Transverse colon (tissue), 4 donors: ENCODE results near the gene CYP8B1. TPM values are rescaled to one million over a fixed set of nuclear protein-coding genes. Genes with fewer than 3 reads are reported as not detected.

Experiments used
- DNase-seq: peaks from one replicate; pipeline ENCODE4 v3.0.0-alpha.2; 2019
- H3K27ac ChIP-seq, 4 donors: fragments of 200-600 bp; sonication (generic); 2 replicates each; pipeline ENCODE4 v1.5.1; 2016 to 2018; ENCODE audit warnings: inconsistent platforms in 4 of 4
- H3K27me3 ChIP-seq: fragments of 200-600 bp; sonication (generic); 2 replicates; pipeline ENCODE4 v1.5.1; 2017; ENCODE audit warnings: inconsistent platforms
- H3K36me3 ChIP-seq, 4 donors: fragments of 200-600 bp; sonication (generic); 2 replicates each; pipeline ENCODE4 v1.5.1; 2017 to 2019; ENCODE audit warnings: inconsistent platforms in 4 of 4
- H3K4me1 ChIP-seq, 4 donors: fragments of 200-600 bp; sonication (generic); 2 replicates each; pipeline ENCODE4 v1.5.1; 2017 to 2020; ENCODE audit warnings: inconsistent platforms in 4 of 4
- H3K4me3 ChIP-seq, 4 donors: fragments of 200-600 bp; sonication (generic); 1 replicate in 1 of 4; 2 replicates in 3 of 4; pipeline versions ENCODE4 v1.5.1 to v1.6.1; 2017 to 2019; ENCODE audit warnings: inconsistent platforms in 4 of 4
- H3K9me3 ChIP-seq, 2 donors: fragments of 200-600 bp; sonication (generic); 2 replicates each; pipeline ENCODE4 v1.5.1; 2017 to 2019; ENCODE audit warnings: inconsistent platforms in 2 of 2
- CTCF ChIP-seq, 5 experiments: fragments of 200-600 bp in 3 of 5; fragments of 450-650 bp in 2 of 5; sonication (generic) in 3 of 5; IDR thresholded peaks; 1 replicate in 2 of 5; 2 replicates in 3 of 5; pipeline ENCODE4 v1.5.1; 2016 to 2017; ENCODE audit warnings: antibody characterized with exemption in 5 of 5, inconsistent platforms in 3 of 5, mild to moderate bottlenecking in 2 of 5, moderate library complexity in 1 of 5
- EP300 ChIP-seq: sonication (generic); formaldehyde crosslinking; IDR thresholded peaks from one replicate; pipeline ENCODE4 v1.6.1; 2017; ENCODE audit warnings: antibody characterized with exemption, low read depth
- POLR2A ChIP-seq: fragments of 450-650 bp; IDR thresholded peaks from one replicate; pipeline ENCODE4 v1.6.1; 2016; ENCODE audit warnings: antibody characterized with exemption, mild to moderate bottlenecking, moderate library complexity
- POLR2AphosphoS5 ChIP-seq, 3 donors: sonication (generic); formaldehyde crosslinking; IDR thresholded peaks; one replicate each; pipeline ENCODE4 v1.6.1; 2016; ENCODE audit warnings: antibody characterized with exemption in 3 of 3
- WGBS, 2 donors: methylation state at CpG; one replicate each; pipeline ENCODE4 v1.1.5; 2018; ENCODE audit warnings: low coverage in 1 of 2; 5-methylcytosine and 5-hydroxymethylcytosine counted together
- in situ Hi-C, 4 donors: fragments of 200-750 bp; cut with MboI; loops; one replicate each; pipeline versions ENCODE4 v1.15.0 to v1.15.1; 2017; ENCODE audit warnings: low sequenced_read_pairs in 3 of 4, low pct_ligation_motif_present in 1 of 4, low pct_unique_long_range_greater_than_20kb in 1 of 4
- intact Hi-C: fragments of 100-400 bp; cut with DNase I; formaldehyde crosslinking; loops from one replicate; pipeline ENCODE4 v1.15.1; 2023; ENCODE audit warnings: low total_unique reads
- total RNA-seq, 4 donors: library from RNA; depleted of rRNA; stranded (reverse); fragments of >200 nt; gene quantifications; one replicate each; pipeline ENCODE4 v1.1.0, GENCODE V29; 2016

The CYP8B1 gene
- total RNA-seq, 4 donors from 2014 or later: not detected

DNA sequence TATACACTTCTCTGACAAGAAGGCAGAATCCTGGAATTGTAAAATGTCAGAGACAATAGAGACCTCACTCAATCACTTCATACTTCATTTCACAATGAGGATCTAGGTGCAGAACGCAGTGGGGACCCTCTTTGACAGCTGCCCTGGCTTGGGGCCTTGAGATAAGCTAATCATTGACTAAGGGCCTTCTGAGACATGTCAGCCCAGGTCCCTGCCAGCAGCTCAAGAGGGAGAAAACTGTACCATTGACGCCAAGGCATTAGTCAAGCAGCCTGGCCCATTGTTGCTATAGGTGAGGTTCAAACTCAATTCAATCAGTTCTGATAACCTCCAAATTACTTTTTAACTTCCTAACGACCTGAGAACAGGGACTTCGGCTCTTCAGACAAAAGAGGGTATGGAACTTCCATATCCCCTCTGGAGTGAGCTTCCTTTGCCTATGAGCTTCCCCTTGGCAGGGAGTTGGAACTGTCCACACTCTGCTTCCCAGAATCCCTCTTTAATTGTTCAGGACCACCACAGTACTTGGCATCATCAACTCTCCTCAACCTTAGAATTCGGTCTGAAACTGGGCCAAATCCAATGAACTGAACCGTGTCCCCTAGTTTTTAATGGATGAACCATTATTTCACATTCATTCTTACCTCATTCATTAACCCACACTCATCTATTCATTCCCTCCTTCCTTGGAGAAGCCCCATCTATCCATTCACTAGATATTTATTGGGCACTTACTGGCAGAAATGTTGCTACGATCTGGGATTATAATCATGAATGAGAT lies 1.5 kb upstream of the CYP8B1 start:
- Histone ChIP-seq H3K27ac (no peak overlapping the region), H3K27me3 (no peaks in the 10 kb centered on the region), H3K4me1 (peaks cover 3 to 10% (median 7%) of the 10 kb centered on the region in 4 donors), H3K36me3 (no peaks in the 10 kb centered on the region), H3K9me3 (no peaks in the 10 kb centered on the region), H3K4me3 (no peak overlapping the region)
- in situ Hi-C loops: loop anchor here in 1 of 4 donors (25.0 kb wide), 1 partner anchor 640 kb away; no protein-coding TSS in a partner anchor
- no peak for TF ChIP-seq EP300
- intact Hi-C loops: no loop called here
- WGBS, 2 donors: 59 to 74% methylated on average over 3 to 7 of the region's 7 CpGs
- no peak for DNase-seq

GRCh38 chr3:42876401-42876800 lies 722 bp upstream of the CYP8B1 start:
- no peak for DNase-seq
- Histone ChIP-seq H3K9me3 (no peaks in the 10 kb centered on the region), H3K4me3 (no peak overlapping the region), H3K27ac (no peak overlapping the region), H3K36me3 (no peaks in the 10 kb centered on the region), H3K27me3 (no peaks in the 10 kb centered on the region), H3K4me1 (peaks cover 3 to 10% (median 6%) of the 10 kb centered on the region in 4 donors)
- intact Hi-C loops: no loop called here
- no peak for TF ChIP-seq POLR2A
- no peak for TF ChIP-seq POLR2AphosphoS5 (IDR thresholded peaks at IDR 0.05)
- no peak for TF ChIP-seq EP300
- no peak for TF ChIP-seq CTCF (IDR thresholded peaks at IDR 0.05)
- WGBS, 2 donors: 50 to 52% methylated on average over 1 of the region's 1 CpG
- in situ Hi-C loops: loop anchor here in 1 of 4 donors (25.0 kb wide), 1 partner anchor 639 kb away; no protein-coding TSS in a partner anchor

DNA sequence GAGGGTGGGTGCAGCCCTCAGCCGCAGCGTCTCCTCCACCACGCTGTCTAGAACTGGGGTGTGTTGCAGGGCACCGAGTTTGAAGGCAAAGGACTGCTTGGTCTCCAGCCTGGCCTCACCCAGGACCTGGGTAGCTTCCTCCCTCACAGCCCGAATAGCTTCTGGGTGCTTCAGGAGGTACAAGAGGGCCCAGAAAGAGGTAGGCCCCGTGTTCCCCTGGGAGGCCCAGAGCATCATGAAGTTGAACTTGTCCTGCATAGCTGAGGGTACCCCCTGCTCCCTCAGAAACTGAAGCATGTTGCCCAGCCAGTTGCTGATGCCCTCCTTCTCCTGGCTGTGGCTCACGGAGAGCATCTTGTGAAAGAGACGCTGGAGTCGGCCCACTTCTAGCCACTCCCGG lies 930 bp downstream of the CYP8B1 start:
- H3K4me3 ChIP-seq: no peak overlapping the region
- no peak for DNase-seq
- in situ Hi-C loops: loop anchor here in 1 of 4 donors (25.0 kb wide), 1 partner anchor 637 kb away; no protein-coding TSS in a partner anchor
- TF ChIP-seq POLR2A (no peak), POLR2AphosphoS5 (IDR thresholded peaks at IDR 0.05) (no peak), CTCF (IDR thresholded peaks at IDR 0.05) (no peak), EP300 (no peak)
- no peaks in the 10 kb centered on the region for H3K36me3 ChIP-seq
- intact Hi-C loops: no loop called here
- 97 to 100% methylated on average over 3 to 7 of the region's 10 CpGs for WGBS, 2 donors
- H3K4me1 ChIP-seq: no peaks in the 10 kb centered on the region
- H3K9me3 ChIP-seq: no peaks in the 10 kb centered on the region
- no peak overlapping the region for H3K27ac ChIP-seq
- H3K27me3 ChIP-seq: no peaks in the 10 kb centered on the region

- no peak for DNase-seq
- Histone ChIP-seq H3K36me3 (no peaks in the 10 kb centered on the region), H3K27ac (no peak overlapping the region), H3K27me3 (no peaks in the 10 kb centered on the region), H3K4me1 (no peaks in the 10 kb centered on the region), H3K9me3 (no peaks in the 10 kb centered on the region), H3K4me3 (no peak overlapping the region)
- TF ChIP-seq POLR2AphosphoS5 (IDR thresholded peaks at IDR 0.05) (no peak), EP300 (no peak), POLR2A (no peak)
- intact Hi-C loops (no loop called here), in situ Hi-C loops (no loop called here)
- WGBS, 2 donors: 73 to 76% methylated on average over 7 to 9 of the region's 9 CpGs
Observed at GRCh38 chr3:42873221-42873982, 2.3 kb downstream of the CYP8B1 start.

GRCh38 chr3:42872718-42873117 lies 3.0 kb downstream of the CYP8B1 start:
- Histone ChIP-seq H3K9me3 (no peaks in the 10 kb centered on the region), H3K4me1 (no peaks in the 10 kb centered on the region), H3K4me3 (no peak overlapping the region), H3K27me3 (no peaks in the 10 kb centered on the region), H3K36me3 (no peaks in the 10 kb centered on the region), H3K27ac (no peak overlapping the region)
- in situ Hi-C loops (no loop called here), intact Hi-C loops (no loop called here)
- WGBS, 2 donors: 50 to 71% methylated on average over 1 of the region's 1 CpG
- DNase-seq: no peak
- TF ChIP-seq EP300 (no peak), CTCF (IDR thresholded peaks at IDR 0.05) (no peak), POLR2AphosphoS5 (IDR thresholded peaks at IDR 0.05) (no peak), POLR2A (no peak)
